WTC11 (cell line): ENCODE results near the gene TNFAIP8L3. TPM values are rescaled to one million over a fixed set of nuclear protein-coding genes. Genes with fewer than 3 reads are reported as not detected.

Experiments used
- ATAC-seq: fragments of 200-7000 bp; cut with Tn5 transposase; 2 replicates; pipeline ENCODE4 v1.10.0; 2021; ENCODE audit warnings: mild to moderate bottlenecking, moderate library complexity
- CTCF ChIA-PET: fragments of 300-600 bp; sonication (Branson Sonifier 250); formaldehyde crosslinking; loops from one replicate; lab custom pipeline; 2021; ENCODE audit warnings: antibody characterized with exemption; lab: Charles Lee
- POLR2A ChIA-PET: fragments of 350-600 bp; sonication (Branson Sonifier 250); formaldehyde crosslinking; loops from one replicate; lab custom pipeline; 2021; ENCODE audit warnings: antibody characterized with exemption; lab: Charles Lee
- DNase-seq: peaks from one replicate; pipeline ENCODE4 v3.0.0; 2021; ENCODE audit warnings: low spot score
- H3K27ac Mint-ChIP-seq: 2 replicates; pipeline ENCODE4 v1.8.0; 2021; ENCODE audit warnings: mixed read lengths
- H3K27me3 Mint-ChIP-seq: 2 replicates; pipeline ENCODE4 v1.8.0; 2021; ENCODE audit warnings: low read depth, mild to moderate bottlenecking, moderate library complexity, mixed read lengths
- H3K36me3 Mint-ChIP-seq: 2 replicates; pipeline ENCODE4 v1.8.0; 2021; ENCODE audit warnings: mixed read lengths
- H3K4me1 Mint-ChIP-seq: 2 replicates; pipeline ENCODE4 v1.8.0; 2022; ENCODE audit warnings: mixed read lengths
- H3K4me3 Mint-ChIP-seq: 2 replicates; pipeline ENCODE4 v1.8.0; 2021; ENCODE audit warnings: mild to moderate bottlenecking, moderate library complexity, mixed read lengths
- H3K9me3 Mint-ChIP-seq: 2 replicates; pipeline ENCODE4 v1.8.0; 2021; ENCODE audit warnings: mixed read lengths
- GRHL2 ChIP-seq: fragments of 250-450 bp; sonication (Bioruptor Pico); IDR thresholded peaks from 2 replicates; pipeline ENCODE4 v1.8.0; 2022; ENCODE audit warnings: mild to moderate bottlenecking, moderate library complexity; ENCODE audit not compliant: insufficient replicate concordance, severe bottlenecking
- JAZF1 ChIP-seq: fragments of 250-450 bp; sonication (Bioruptor Pico); IDR thresholded peaks from 2 replicates; pipeline ENCODE4 v1.9.0; 2021; ENCODE audit warnings: moderate library complexity, mild to moderate bottlenecking, inconsistent platforms
- MYBL2 ChIP-seq: sonication (generic); formaldehyde crosslinking; IDR thresholded peaks from 2 replicates; pipeline ENCODE4 v1.8.1; 2023; ENCODE audit warnings: mild to moderate bottlenecking, moderate library complexity, missing genetic modification reagents
- NFE2L1 ChIP-seq: sonication (generic); formaldehyde crosslinking; IDR thresholded peaks from 2 replicates; pipeline ENCODE4 v1.8.1; 2023; ENCODE audit warnings: missing genetic modification reagents
- RORB ChIP-seq: fragments of 250-450 bp; sonication (Bioruptor Pico); IDR thresholded peaks from 2 replicates; pipeline ENCODE4 v1.9.0; 2021; ENCODE audit warnings: mild to moderate bottlenecking
- SMAD3 ChIP-seq: sonication (generic); formaldehyde crosslinking; IDR thresholded peaks from 2 replicates; pipeline ENCODE4 v1.8.0; 2022; ENCODE audit warnings: missing genetic modification reagents, mild to moderate bottlenecking, borderline replicate concordance
- SMAD4 ChIP-seq: sonication (generic); formaldehyde crosslinking; IDR thresholded peaks from 2 replicates; pipeline ENCODE4 v1.8.0; 2022; ENCODE audit warnings: mild to moderate bottlenecking, missing genetic modification reagents
- SOX15 ChIP-seq: fragments of 250-450 bp; sonication (Bioruptor Pico); IDR thresholded peaks from 2 replicates; pipeline ENCODE4 v1.9.0; 2021; ENCODE audit warnings: mild to moderate bottlenecking
- ZNF263 ChIP-seq: sonication (generic); formaldehyde crosslinking; IDR thresholded peaks from 2 replicates; pipeline ENCODE4 v1.8.1; 2022; ENCODE audit warnings: low read depth, mild to moderate bottlenecking, moderate library complexity, missing genetic modification reagents
- total RNA-seq: library from RNA; stranded (reverse); gene quantifications from 3 replicates; pipeline ENCODE4 v1.2.3, GENCODE V29; 2021
- TF ChIP-seq, protein P1 (sequence below): sonication (generic); formaldehyde crosslinking; IDR thresholded peaks from 2 replicates; pipeline ENCODE4 v1.8.1; 2022; ENCODE audit warnings: low read depth, missing genetic modification reagents, borderline replicate concordance
- TF ChIP-seq, protein P2 (sequence below): sonication (generic); formaldehyde crosslinking; IDR thresholded peaks from 2 replicates; pipeline ENCODE4 v1.8.1; 2022; ENCODE audit warnings: mild to moderate bottlenecking, moderate library complexity, missing genetic modification reagents
- TF ChIP-seq, protein P3 (sequence below): sonication (generic); formaldehyde crosslinking; IDR thresholded peaks from 2 replicates; pipeline ENCODE4 v1.8.1; 2023; ENCODE audit warnings: mild to moderate bottlenecking, missing genetic modification reagents, moderate library complexity
- TF ChIP-seq, protein P4 (sequence below): sonication (generic); formaldehyde crosslinking; IDR thresholded peaks from 2 replicates; pipeline ENCODE4 v1.8.1; 2022; ENCODE audit warnings: missing genetic modification reagents, borderline replicate concordance
- TF ChIP-seq, protein P5 (sequence below): fragments of 250-450 bp; sonication (Bioruptor Pico); conservative IDR thresholded peaks from 2 replicates; pipeline ENCODE4 v1.9.0; 2021; ENCODE audit warnings: mild to moderate bottlenecking
- TF ChIP-seq, protein P6 (sequence below): sonication (generic); formaldehyde crosslinking; IDR thresholded peaks from 2 replicates; pipeline ENCODE4 v1.8.1; 2023; ENCODE audit warnings: mild to moderate bottlenecking, missing genetic modification reagents
- TF ChIP-seq, protein P7 (sequence below): fragments of 250-450 bp; sonication (Bioruptor Pico); IDR thresholded peaks from 2 replicates; pipeline ENCODE4 v1.8.0; 2021; ENCODE audit warnings: mild to moderate bottlenecking

Gene TNFAIP8L3
- total RNA-seq, 1 experiment from 2014 or later, result 0.39 TPM

DNA sequence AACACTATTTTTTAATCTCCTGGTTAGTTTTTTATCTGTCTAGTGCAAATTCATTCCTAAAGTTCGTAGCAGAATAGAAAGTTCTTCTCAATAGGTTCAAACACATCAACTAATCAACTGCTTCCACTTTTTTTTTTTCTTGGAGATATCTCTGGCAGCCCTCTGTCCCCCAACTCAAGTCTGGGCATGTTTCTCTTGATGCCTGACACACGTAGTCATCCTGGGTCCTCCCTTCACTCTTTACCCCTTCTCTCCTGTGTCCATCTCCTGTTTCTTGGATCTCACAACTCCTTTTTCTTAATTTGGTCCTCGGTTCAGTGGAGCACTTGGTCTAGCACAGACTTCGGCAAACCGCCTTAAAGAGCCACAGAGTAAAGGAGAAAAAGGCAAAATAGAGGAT, 14.4 kb downstream of the TNFAIP8L3 start (continued):
- no peak for TF ChIP-seq GRHL2 (CRISPR knock-in tag)
- TF ChIP-seq, protein P1, sequence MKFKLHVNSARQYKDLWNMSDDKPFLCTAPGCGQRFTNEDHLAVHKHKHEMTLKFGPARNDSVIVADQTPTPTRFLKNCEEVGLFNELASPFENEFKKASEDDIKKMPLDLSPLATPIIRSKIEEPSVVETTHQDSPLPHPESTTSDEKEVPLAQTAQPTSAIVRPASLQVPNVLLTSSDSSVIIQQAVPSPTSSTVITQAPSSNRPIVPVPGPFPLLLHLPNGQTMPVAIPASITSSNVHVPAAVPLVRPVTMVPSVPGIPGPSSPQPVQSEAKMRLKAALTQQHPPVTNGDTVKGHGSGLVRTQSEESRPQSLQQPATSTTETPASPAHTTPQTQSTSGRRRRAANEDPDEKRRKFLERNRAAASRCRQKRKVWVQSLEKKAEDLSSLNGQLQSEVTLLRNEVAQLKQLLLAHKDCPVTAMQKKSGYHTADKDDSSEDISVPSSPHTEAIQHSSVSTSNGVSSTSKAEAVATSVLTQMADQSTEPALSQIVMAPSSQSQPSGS (CRISPR knock-in tag), result no peak
- TF ChIP-seq, protein P2, sequence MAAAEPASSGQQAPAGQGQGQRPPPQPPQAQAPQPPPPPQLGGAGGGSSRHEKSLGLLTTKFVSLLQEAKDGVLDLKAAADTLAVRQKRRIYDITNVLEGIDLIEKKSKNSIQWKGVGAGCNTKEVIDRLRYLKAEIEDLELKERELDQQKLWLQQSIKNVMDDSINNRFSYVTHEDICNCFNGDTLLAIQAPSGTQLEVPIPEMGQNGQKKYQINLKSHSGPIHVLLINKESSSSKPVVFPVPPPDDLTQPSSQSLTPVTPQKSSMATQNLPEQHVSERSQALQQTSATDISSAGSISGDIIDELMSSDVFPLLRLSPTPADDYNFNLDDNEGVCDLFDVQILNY (CRISPR knock-in tag), result no peak
- TF ChIP-seq SMAD4 (CRISPR knock-in tag), result no peak
- no peak for TF ChIP-seq MYBL2 (CRISPR knock-in tag)
- no peak for TF ChIP-seq JAZF1 (CRISPR knock-in tag)
- TF ChIP-seq, protein P3, sequence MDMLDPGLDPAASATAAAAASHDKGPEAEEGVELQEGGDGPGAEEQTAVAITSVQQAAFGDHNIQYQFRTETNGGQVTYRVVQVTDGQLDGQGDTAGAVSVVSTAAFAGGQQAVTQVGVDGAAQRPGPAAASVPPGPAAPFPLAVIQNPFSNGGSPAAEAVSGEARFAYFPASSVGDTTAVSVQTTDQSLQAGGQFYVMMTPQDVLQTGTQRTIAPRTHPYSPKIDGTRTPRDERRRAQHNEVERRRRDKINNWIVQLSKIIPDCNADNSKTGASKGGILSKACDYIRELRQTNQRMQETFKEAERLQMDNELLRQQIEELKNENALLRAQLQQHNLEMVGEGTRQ (CRISPR knock-in tag), result no peak

DNA sequence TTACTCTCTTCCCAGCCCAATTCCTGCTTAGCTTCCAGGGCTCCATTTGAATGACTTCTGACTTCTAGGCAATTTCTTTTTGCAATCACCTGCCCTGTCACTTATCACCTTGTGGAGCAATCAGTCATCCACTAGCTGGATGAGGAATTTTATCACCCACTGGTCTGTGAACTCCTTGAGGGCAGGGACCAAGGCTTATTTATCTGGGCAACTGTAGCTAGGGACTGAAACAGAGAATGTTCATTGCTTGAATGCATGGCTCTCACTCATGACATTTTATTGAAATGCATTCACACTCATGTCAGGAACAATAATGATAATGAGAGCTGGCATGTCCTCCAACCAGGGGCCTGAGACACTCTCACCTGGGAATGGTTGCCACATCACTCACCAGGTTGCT, 15.5 kb downstream of the TNFAIP8L3 start:
- no peaks in the 10 kb centered on the region for H3K36me3 Mint-ChIP-seq
- H3K27me3 Mint-ChIP-seq, result peaks cover 8% of the 10 kb centered on the region; the same call in 1 of the 2 replicates
- ATAC-seq (no peak), DNase-seq (no peak)
- ChIA-PET CTCF (no interaction called here), POLR2A (no interaction called here)
- no peaks in the 10 kb centered on the region for H3K9me3 Mint-ChIP-seq
- TF ChIP-seq JAZF1 (CRISPR knock-in tag) (no peak), NFE2L1 (CRISPR knock-in tag) (no peak), SMAD3 (CRISPR knock-in tag) (no peak), RORB (CRISPR knock-in tag) (no peak), ZNF263 (CRISPR knock-in tag) (no peak), SOX15 (CRISPR knock-in tag) (no peak)
- TF ChIP-seq, protein P4, sequence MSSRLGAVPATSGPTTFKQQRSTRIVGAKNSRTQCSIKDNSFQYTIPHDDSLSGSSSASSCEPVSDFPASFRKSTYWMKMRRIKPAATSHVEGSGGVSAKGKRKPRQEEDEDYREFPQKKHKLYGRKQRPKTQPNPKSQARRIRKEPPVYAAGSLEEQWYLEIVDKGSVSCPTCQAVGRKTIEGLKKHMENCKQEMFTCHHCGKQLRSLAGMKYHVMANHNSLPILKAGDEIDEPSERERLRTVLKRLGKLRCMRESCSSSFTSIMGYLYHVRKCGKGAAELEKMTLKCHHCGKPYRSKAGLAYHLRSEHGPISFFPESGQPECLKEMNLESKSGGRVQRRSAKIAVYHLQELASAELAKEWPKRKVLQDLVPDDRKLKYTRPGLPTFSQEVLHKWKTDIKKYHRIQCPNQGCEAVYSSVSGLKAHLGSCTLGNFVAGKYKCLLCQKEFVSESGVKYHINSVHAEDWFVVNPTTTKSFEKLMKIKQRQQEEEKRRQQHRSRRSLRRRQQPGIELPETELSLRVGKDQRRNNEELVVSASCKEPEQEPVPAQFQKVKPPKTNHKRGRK, result no peak
- TF ChIP-seq, protein P5, sequence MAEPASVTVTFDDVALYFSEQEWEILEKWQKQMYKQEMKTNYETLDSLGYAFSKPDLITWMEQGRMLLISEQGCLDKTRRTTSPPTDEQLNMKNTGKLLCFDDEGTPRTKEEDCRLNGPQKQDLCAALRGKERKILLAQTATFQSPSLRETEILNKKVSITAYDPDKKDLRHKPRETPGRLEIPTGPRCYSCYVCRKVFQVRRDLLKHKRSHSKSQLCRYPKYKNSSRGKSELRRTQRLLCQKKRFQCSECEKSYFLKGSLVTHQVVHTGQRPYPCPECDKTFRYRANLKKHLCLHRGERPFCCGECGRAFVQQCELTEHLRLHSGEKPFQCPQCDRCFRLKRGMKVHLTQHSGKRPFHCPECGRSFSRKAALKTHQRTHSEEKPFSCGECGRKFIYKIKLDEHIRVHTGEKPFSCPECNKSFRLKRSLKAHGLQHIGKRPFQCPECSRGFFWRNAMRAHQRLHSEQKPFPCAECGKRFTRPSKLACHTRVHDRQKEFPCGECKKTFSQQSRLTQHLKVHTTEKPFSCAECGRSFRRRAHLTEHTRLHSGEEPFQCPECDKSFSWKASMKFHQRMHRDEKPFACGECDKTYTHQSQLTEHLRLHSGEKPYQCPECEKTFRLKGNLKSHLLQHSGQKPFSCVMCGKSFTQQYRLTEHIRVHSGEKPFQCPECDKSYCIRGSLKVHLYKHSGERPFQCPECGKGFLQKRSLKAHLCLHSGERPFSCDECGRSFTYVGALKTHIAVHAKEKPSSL (CRISPR knock-in tag), result no peak
- TF ChIP-seq, protein P6, sequence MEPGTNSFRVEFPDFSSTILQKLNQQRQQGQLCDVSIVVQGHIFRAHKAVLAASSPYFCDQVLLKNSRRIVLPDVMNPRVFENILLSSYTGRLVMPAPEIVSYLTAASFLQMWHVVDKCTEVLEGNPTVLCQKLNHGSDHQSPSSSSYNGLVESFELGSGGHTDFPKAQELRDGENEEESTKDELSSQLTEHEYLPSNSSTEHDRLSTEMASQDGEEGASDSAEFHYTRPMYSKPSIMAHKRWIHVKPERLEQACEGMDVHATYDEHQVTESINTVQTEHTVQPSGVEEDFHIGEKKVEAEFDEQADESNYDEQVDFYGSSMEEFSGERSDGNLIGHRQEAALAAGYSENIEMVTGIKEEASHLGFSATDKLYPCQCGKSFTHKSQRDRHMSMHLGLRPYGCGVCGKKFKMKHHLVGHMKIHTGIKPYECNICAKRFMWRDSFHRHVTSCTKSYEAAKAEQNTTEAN (CRISPR knock-in tag), result no peak
- TF ChIP-seq, protein P2 (CRISPR knock-in tag), result no peak
- TF ChIP-seq, protein P7, sequence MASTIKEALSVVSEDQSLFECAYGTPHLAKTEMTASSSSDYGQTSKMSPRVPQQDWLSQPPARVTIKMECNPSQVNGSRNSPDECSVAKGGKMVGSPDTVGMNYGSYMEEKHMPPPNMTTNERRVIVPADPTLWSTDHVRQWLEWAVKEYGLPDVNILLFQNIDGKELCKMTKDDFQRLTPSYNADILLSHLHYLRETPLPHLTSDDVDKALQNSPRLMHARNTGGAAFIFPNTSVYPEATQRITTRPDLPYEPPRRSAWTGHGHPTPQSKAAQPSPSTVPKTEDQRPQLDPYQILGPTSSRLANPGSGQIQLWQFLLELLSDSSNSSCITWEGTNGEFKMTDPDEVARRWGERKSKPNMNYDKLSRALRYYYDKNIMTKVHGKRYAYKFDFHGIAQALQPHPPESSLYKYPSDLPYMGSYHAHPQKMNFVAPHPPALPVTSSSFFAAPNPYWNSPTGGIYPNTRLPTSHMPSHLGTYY, result no peak
- H3K4me1 Mint-ChIP-seq, result peaks cover 40% of the 10 kb centered on the region
- no peak overlapping the region for H3K27ac Mint-ChIP-seq
- H3K4me3 Mint-ChIP-seq, result no peak overlapping the region
